IMR-90 (cell line): Measurements from ENCODE around the gene UGT3A1. TPM values are rescaled to one million over a fixed set of nuclear protein-coding genes. Genes with fewer than 3 reads are reported as not detected.
"Not testable (repeated sequence)": the region's sequence is repeated elsewhere in the genome, so short reads cannot be mapped to it uniquely, and the experiment has no call there.

Source experiments
- ATAC-seq: fragments of 200-7000 bp; cut with Tn5 transposase; 2 replicates; pipeline ENCODE4 v1.9.1; 2020; ENCODE audit warnings: low read depth, mild to moderate bottlenecking, moderate library complexity
- BruUV-seq: library from RNA; stranded (reverse); fragments of 400-500 nt; replicated peaks from 2 replicates; lab custom pipeline; 2021; lab: Mats Ljungman, UMichigan
- CTCF ChIA-PET: fragments of 300-600 bp; formaldehyde crosslinking; extraction: SDS; loops from one replicate; lab custom pipeline; 2021; ENCODE audit warnings: antibody characterized with exemption; lab: Yijun Ruan, JAX
- POLR2A ChIA-PET: fragments of 300-600 bp; sonication (Branson Sonifier 250); formaldehyde crosslinking; loops from one replicate; lab custom pipeline; 2022; ENCODE audit warnings: antibody characterized with exemption; ENCODE audit not compliant: unreplicated experiment; lab: Charles Lee
- DNase-seq: peaks from one replicate; pipeline ENCODE4 v3.0.0; 2013
- H2AFZ ChIP-seq: replicated peaks from 2 replicates; pipeline ENCODE3; 2013; ENCODE audit warnings: low read length, mild to moderate bottlenecking; ENCODE audit not compliant: poor library complexity
- H2AK5ac ChIP-seq: 2 replicates; pipeline ENCODE4 v1.6.1; 2013; ENCODE audit warnings: low read depth, low read length, inconsistent platforms
- H2AK9ac ChIP-seq: replicated peaks from 2 replicates; pipeline ENCODE3; 2013; ENCODE audit warnings: mild to moderate bottlenecking, low read depth, low read length, moderate library complexity; ENCODE audit not compliant: poor library complexity
- H2BK120ac ChIP-seq: 2 replicates; pipeline ENCODE4 v1.6.1; 2013; ENCODE audit warnings: low read depth, low read length, inconsistent platforms
- H2BK15ac ChIP-seq: 3 replicates; pipeline ENCODE4 v1.6.1; 2013; ENCODE audit warnings: low read depth, low read length, inconsistent platforms
- H2BK20ac ChIP-seq: 2 replicates; pipeline ENCODE4 v1.6.1; 2013; ENCODE audit warnings: low read depth, mild to moderate bottlenecking, inconsistent platforms, low read length, moderate library complexity
- H2BK5ac ChIP-seq: 2 replicates; pipeline ENCODE4 v1.6.1; 2013; ENCODE audit warnings: mild to moderate bottlenecking, low read depth, low read length, inconsistent platforms; ENCODE audit not compliant: poor library complexity, severe bottlenecking
- H3K14ac ChIP-seq: replicated peaks from 2 replicates; pipeline ENCODE4 v1.6.1; 2013; ENCODE audit warnings: low read depth, low read length, inconsistent platforms
- H3K18ac ChIP-seq: 2 replicates; pipeline ENCODE4 v1.6.1; 2013; ENCODE audit warnings: low read depth, low read length, control low read depth
- H3K23ac ChIP-seq: 2 replicates; pipeline ENCODE4 v1.6.1; 2013; ENCODE audit warnings: low read depth, low read length, inconsistent platforms
- H3K27ac ChIP-seq: 2 replicates; pipeline ENCODE4 v1.5.1; 2013; ENCODE audit warnings: mild to moderate bottlenecking, control low read depth, low read length; ENCODE audit not compliant: insufficient read depth
- H3K27me3 ChIP-seq: 2 replicates; pipeline ENCODE4 v1.6.1; 2013; ENCODE audit warnings: low read length; ENCODE audit not compliant: control insufficient read depth, insufficient read depth
- H3K36me3 ChIP-seq: 2 replicates; pipeline ENCODE4 v1.6.1; 2013; ENCODE audit warnings: low read length, mixed read lengths; ENCODE audit not compliant: control insufficient read depth, insufficient read depth
- H3K4ac ChIP-seq: 2 replicates; pipeline ENCODE4 v1.6.1; 2013; ENCODE audit warnings: low read depth, low read length, inconsistent platforms
- H3K4me1 ChIP-seq: 2 replicates; pipeline ENCODE4 v1.6.1; 2013; ENCODE audit warnings: low read length, mixed read lengths; ENCODE audit not compliant: control insufficient read depth, insufficient read depth
- H3K4me2 ChIP-seq: 2 replicates; pipeline ENCODE4 v1.6.1; 2013; ENCODE audit warnings: low read depth, mild to moderate bottlenecking, control low read depth, low read length, moderate library complexity
- H3K4me3 ChIP-seq: 2 replicates; pipeline ENCODE4 v1.5.1; 2013; ENCODE audit warnings: low read depth, mild to moderate bottlenecking, control low read depth, low read length, moderate library complexity; ENCODE audit not compliant: insufficient read depth
- H3K56ac ChIP-seq: 2 replicates; pipeline ENCODE4 v1.6.1; 2013; ENCODE audit warnings: low read length, inconsistent platforms; ENCODE audit not compliant: insufficient read depth; ENCODE audit errors: extremely low read depth
- H3K79me1 ChIP-seq, 2 experiments: 2 replicates each; pipeline ENCODE4 v1.6.1; 2013; ENCODE audit warnings: low read length in 2 of 2, inconsistent platforms in 1 of 2, low read depth in 1 of 2
- H3K9ac ChIP-seq: 2 replicates; pipeline ENCODE4 v1.6.1; 2013; ENCODE audit warnings: low read depth, low read length, control low read depth
- H3K9me1 ChIP-seq: 2 replicates; pipeline ENCODE4 v1.6.1; 2013; ENCODE audit warnings: low read length, inconsistent platforms; ENCODE audit not compliant: insufficient read depth
- H3K9me3 ChIP-seq: 2 replicates; pipeline ENCODE4 v1.6.1; 2013; ENCODE audit warnings: low read length; ENCODE audit not compliant: control insufficient read depth, insufficient read depth
- H4K20me1 ChIP-seq: 2 replicates; pipeline ENCODE4 v1.6.1; 2013; ENCODE audit warnings: low read length, inconsistent platforms; ENCODE audit not compliant: insufficient read depth
- H4K5ac ChIP-seq: 2 replicates; pipeline ENCODE4 v1.6.1; 2013; ENCODE audit warnings: mild to moderate bottlenecking, low read depth, low read length, control low read depth
- H4K8ac ChIP-seq, 2 experiments: 2 replicates each; pipeline ENCODE4 v1.6.1; 2013; ENCODE audit warnings: low read depth in 2 of 2, low read length in 2 of 2, control low read depth in 1 of 2, inconsistent platforms in 1 of 2
- H4K91ac ChIP-seq: 2 replicates; pipeline ENCODE4 v1.6.1; 2013; ENCODE audit warnings: low read depth, low read length, inconsistent platforms; ENCODE audit not compliant: insufficient read depth
- WGBS, 2 experiments: methylation state at CpG; one replicate each; pipeline versions ENCODE4 v1.1.5 to v1.1.7; 2013; ENCODE audit warnings: missing lambda C conversion rate in 2 of 2; ENCODE audit not compliant: insufficient read length in 1 of 2; ENCODE audit errors: extremely low coverage in 2 of 2; 5-methylcytosine and 5-hydroxymethylcytosine counted together
- dilution Hi-C: fragments of 300-500 bp; cut with HindIII; formaldehyde crosslinking; loops from one replicate; pipeline ENCODE4 v1.14.3; 2018; ENCODE audit warnings: low sequenced_read_pairs; ENCODE audit not compliant: unreplicated experiment
- in situ Hi-C: fragments of 300-500 bp; cut with MboI; formaldehyde crosslinking; loops from 3 replicates; pipeline ENCODE4 v1.14.3; 2019; ENCODE audit warnings: low sequenced_read_pairs, inconsistent platforms, mixed read lengths
- intact Hi-C: fragments of 100-400 bp; cut with micrococcal nuclease; formaldehyde crosslinking; loops from 2 replicates; pipeline ENCODE4 v1.10.0; 2022
- polyA plus RNA-seq, 3 experiments: library from polyadenylated mRNA; depleted of rRNA; stranded (reverse); fragments of >200 nt; gene quantifications; 2 replicates each; pipeline ENCODE4 v1.2.3, GENCODE V29; 2012; ENCODE audit warnings: low replicate concordance in 1 of 3
- total RNA-seq: library from RNA; depleted of rRNA; stranded (reverse); fragments of >200 nt; gene quantifications from 2 replicates; pipeline ENCODE4 v1.2.3, GENCODE V29; 2012

The UGT3A1 gene
- total and polyA plus RNA-seq, 2 of the 4 experiments (the other 2 are of a cell fraction) = not detected

DNA sequence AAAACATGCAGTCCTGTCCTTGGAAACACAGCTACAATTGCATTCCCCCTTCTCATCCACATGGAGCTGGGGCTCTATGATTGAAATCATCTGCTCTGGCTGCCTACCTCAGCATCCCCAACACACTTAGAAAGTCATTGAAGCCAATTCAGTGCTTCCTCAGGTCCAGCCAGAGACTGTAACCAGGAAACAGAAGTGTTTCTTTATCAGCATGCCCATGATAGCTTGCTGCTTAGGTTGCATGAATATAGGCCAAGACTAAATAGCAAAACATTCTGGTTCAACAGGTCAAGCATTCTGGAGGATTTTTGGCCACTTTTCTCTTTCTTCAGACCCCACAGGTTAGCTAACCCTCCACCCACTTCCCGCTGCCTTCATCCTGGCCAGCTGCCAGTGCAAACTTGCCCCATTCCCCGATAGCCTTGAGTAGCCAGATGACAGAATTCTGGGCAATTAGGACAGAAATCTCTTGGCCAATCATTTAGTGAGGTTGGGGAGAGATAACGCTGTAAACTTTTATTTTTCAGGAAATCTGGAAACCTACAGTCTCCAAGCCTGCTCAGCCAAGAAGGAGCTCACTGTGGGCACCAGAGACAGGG, 43.4 kb upstream of the UGT3A1 start:
- H2AFZ ChIP-seq, H4K8ac ChIP-seq, H3K9ac ChIP-seq, POLR2A ChIA-PET, H2BK15ac ChIP-seq, H3K4me1 ChIP-seq, H3K56ac ChIP-seq, in situ Hi-C loops, H3K9me3 ChIP-seq, H3K36me3 ChIP-seq, dilution Hi-C loops, H3K18ac ChIP-seq, H2BK5ac ChIP-seq, H2AK5ac ChIP-seq, ATAC-seq, H4K5ac ChIP-seq, H3K14ac ChIP-seq, CTCF ChIA-PET, H2AK9ac ChIP-seq, H3K79me1 ChIP-seq, H2BK20ac ChIP-seq, H3K27me3 ChIP-seq, intact Hi-C loops, H4K20me1 ChIP-seq, DNase-seq, H3K4me2 ChIP-seq, H3K27ac ChIP-seq, H3K23ac ChIP-seq, H3K4me3 ChIP-seq, H2BK120ac ChIP-seq, BruUV-seq, H3K9me1 ChIP-seq, H3K4ac ChIP-seq, H4K91ac ChIP-seq: not testable (repeated sequence)
- WGBS, 2 experiments = no CpG with 5 or more reads among the region's 3 CpGs
